ENCODE results near the gene ERGIC1.

Gene ERGIC1

DNA sequence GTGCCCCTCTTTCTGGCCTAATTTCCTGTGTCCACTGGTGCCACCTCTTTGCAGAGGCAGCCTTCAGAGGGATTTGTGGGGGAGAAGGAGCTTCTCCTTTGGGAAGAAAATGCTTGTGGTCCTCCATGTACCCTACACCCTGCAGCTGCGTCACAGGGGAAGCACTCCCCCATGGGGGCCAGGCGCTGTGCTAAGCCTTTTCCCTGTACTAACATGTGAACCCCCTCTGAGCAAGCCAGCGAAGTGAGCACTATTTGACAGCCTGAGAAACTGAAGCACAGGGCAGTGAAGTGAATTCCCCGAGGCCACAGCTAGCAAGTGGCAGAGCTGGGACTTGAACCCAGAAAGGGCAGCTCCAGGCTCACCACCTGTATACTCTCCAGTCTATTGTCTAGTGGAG, 32.3 kb downstream of the ERGIC1 start:
- H3K36me3 Mint-ChIP-seq: peaks cover 2% of the 10 kb centered on the region
- DNase-seq: no peak
- no peaks in the 10 kb centered on the region for H3K9me3 Mint-ChIP-seq
- H3K4me1 Mint-ChIP-seq: peaks cover 15% of the 10 kb centered on the region
- CTCF ChIA-PET: no interaction called here
- H3K4me3 Mint-ChIP-seq: no peak overlapping the region
- H3K27me3 Mint-ChIP-seq: no peaks in the 10 kb centered on the region
- no peak overlapping the region for H3K27ac Mint-ChIP-seq

DNA sequence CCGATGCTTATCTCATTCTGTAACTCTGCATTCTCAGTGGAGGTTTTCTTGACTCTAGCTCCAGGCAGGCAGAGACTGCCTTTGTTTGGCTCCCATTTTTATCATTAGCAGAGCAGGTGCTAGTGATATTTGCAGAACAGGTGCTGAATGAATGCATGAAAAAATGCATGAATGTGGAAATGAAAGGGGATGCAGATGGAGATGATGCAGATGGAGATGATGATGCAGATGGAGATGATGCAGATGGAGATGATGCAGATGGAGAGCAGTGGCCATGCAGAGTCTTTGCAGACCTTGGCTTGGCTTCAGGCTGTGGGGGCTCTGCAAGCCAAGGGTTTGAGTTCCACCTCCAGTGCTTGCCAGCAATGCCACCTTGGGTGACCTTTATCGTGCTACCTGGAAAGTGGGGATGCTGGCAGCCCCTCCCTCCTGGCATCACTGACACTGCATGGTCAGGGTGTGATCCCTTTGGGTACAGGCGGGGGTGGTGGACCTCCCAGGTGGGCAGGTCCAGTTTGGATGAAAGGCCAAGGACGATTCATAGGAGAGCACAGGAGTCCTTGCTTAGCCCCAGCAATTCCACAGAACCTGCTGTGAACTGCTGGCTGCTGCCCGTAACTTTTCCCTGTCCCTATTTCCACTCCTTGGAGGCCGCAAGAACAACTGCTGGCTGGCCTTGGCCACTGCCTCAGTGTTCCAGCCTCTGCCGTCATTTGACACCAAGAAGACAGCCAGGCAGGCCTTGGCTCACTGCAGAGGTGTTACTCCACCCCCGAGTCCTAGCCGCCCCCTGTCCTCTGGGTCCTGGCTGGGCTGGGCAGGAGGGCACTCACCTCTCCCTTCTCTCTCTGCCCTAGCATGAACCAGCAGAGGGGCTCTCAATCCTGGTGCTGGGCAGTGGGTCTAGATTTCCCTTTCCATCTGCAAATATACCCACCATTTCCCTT, 33.0 kb downstream of the ERGIC1 start:
- no peak overlapping the region for H3K27ac Mint-ChIP-seq
- H3K4me3 Mint-ChIP-seq: no peak overlapping the region
- peaks cover 12% of the 10 kb centered on the region for H3K4me1 Mint-ChIP-seq
- CTCF ChIA-PET: interaction anchor here (1.2 kb wide), 2 partner anchors 30 to 152 kb away, joined by 4 read pairs; no protein-coding TSS in a partner anchor
- DNase-seq: no peak
- peaks cover 2% of the 10 kb centered on the region for H3K36me3 Mint-ChIP-seq
- H3K27me3 Mint-ChIP-seq: no peaks in the 10 kb centered on the region
- no peaks in the 10 kb centered on the region for H3K9me3 Mint-ChIP-seq

DNA sequence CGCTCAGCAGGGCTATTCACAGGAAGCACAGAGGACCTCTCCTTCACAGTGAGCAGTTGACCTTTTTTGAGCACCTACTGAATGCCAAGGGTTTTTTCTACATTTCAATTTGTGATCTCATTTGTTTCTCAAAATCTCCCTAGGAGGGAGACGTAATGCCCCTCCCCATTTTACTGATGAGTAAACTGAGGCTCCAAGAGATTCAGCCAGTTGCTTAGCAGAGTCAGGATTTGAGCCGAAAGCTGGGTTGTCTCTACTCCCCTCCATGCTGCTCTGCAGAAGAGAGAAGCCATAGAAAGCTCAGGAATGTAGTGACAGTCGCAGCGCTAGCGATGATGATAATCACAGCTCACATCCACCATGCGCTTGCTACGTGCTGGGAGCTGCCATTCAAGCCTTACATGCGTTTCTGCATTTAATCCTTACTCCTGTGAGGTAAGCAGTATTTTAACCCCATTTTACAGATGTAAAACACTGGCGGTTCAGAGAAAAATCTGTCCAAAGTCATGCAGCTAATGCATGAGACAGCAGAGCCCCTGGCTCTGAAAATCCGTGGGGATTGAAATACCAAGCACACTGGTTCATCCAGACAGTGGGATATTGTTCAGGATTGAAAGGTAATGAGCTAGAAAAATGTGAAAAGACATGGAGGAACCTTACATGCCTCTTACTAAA, 33.8 kb downstream of the ERGIC1 start:
- H3K4me3 Mint-ChIP-seq: no peak overlapping the region
- H3K9me3 Mint-ChIP-seq: no peaks in the 10 kb centered on the region
- peaks cover 8% of the 10 kb centered on the region for H3K4me1 Mint-ChIP-seq
- H3K27ac Mint-ChIP-seq: no peak overlapping the region
- H3K27me3 Mint-ChIP-seq: no peaks in the 10 kb centered on the region
- peaks cover 2% of the 10 kb centered on the region for H3K36me3 Mint-ChIP-seq
- DNase-seq: no peak
- CTCF ChIA-PET: interaction anchor here (0.7 to 1.2 kb wide), 3 partner anchors 9 to 153 kb away, joined by 3 to 4 read pairs (median 4); no protein-coding TSS in a partner anchor

GRCh38 chr5:172868436-172868923, 34.4 kb downstream of the ERGIC1 start:
- Mint-ChIP-seq H3K4me1 (peaks cover 8% of the 10 kb centered on the region), H3K36me3 (peaks cover 2% of the 10 kb centered on the region), H3K27ac (no peak overlapping the region), H3K4me3 (no peak overlapping the region), H3K27me3 (no peaks in the 10 kb centered on the region), H3K9me3 (no peaks in the 10 kb centered on the region)
- CTCF ChIA-PET: interaction anchor here (0.7 to 1.2 kb wide), 3 partner anchors 10 to 154 kb away, joined by 3 to 4 read pairs (median 4); no protein-coding TSS in a partner anchor
- no peak for DNase-seq

GRCh38 chr5:172868924-172869591, 35.0 kb downstream of the ERGIC1 start:
- CTCF ChIA-PET: no interaction called here
- Mint-ChIP-seq H3K27me3 (no peaks in the 10 kb centered on the region), H3K27ac (no peak overlapping the region), H3K4me3 (no peak overlapping the region), H3K9me3 (no peaks in the 10 kb centered on the region), H3K36me3 (peaks cover 2% of the 10 kb centered on the region), H3K4me1 (peaks cover 8% of the 10 kb centered on the region)
- DNase-seq: no peak

DNA sequence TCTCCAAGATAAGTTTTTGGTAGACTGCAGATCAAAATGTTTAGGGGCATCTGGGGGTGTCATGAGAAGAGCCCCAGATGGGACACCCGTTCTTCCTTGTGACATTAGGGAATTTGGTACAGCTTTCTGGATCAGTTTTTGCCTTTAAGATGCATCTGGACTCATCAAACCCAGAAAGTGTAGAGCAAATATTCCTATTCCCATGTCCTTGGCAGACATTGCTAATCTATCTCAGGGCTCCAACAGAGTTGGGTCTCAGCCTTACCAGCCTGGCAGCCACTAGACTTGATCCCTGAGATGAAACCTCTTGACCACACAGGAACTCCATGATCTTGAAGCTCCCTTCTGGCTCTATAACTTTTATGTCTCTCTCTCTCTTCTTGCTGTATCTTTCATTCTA, 35.6 kb downstream of the ERGIC1 start:
- H3K4me1 Mint-ChIP-seq: peaks cover 8% of the 10 kb centered on the region
- H3K27me3 Mint-ChIP-seq: no peaks in the 10 kb centered on the region
- no peak overlapping the region for H3K27ac Mint-ChIP-seq
- no peaks in the 10 kb centered on the region for H3K9me3 Mint-ChIP-seq
- DNase-seq: no peak
- peaks cover 2% of the 10 kb centered on the region for H3K36me3 Mint-ChIP-seq
- H3K4me3 Mint-ChIP-seq: no peak overlapping the region
- CTCF ChIA-PET: no interaction called here

- Mint-ChIP-seq H3K36me3 (peaks cover 2% of the 10 kb centered on the region), H3K27ac (no peak overlapping the region)
Measured at GRCh38 chr5:172870291-172870714, 36.3 kb downstream of the ERGIC1 start.

GRCh38 chr5:172870715-172871461, 36.8 kb downstream of the ERGIC1 start:
- DNase-seq: no peak
- Mint-ChIP-seq H3K9me3 (no peaks in the 10 kb centered on the region), H3K36me3 (peaks cover 2% of the 10 kb centered on the region), H3K27ac (no peak overlapping the region), H3K4me3 (no peak overlapping the region), H3K4me1 (peaks cover 15% of the 10 kb centered on the region), H3K27me3 (no peaks in the 10 kb centered on the region)
- CTCF ChIA-PET: interaction anchor here (0.6 to 1.2 kb wide), 2 partner anchors 156 to 615 kb away, joined by 3 read pairs; no protein-coding TSS in a partner anchor

More at GRCh38 chr5:172870291-172870714, 36.3 kb downstream of the ERGIC1 start:
- Mint-ChIP-seq H3K4me1 (peaks cover 12% of the 10 kb centered on the region), H3K27me3 (no peaks in the 10 kb centered on the region), H3K9me3 (no peaks in the 10 kb centered on the region), H3K4me3 (no peak overlapping the region)
- CTCF ChIA-PET: no interaction called here
- DNase-seq: no peak

DNA sequence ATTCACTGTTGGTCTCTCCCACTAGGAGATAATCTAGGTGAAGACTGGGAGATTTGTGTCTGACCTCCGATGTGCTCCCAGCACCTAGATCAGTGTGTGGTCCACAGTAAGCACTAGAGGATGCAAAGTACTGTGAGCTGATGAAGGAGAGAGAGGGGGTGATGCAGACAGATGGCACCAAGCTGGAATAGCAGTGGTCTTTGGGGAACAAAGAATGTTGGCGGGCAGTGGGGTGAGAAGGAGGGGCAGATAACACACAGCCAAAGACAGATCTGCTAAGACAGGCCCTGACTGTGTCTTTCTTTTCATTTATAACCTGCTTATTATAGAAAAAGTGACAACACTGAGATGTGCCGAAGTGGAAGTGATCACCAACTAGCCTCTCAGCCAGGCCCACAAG, 37.5 kb downstream of the ERGIC1 start:
- Mint-ChIP-seq H3K27ac (no peak overlapping the region), H3K4me1 (peaks cover 15% of the 10 kb centered on the region), H3K36me3 (peaks cover 2% of the 10 kb centered on the region), H3K9me3 (no peaks in the 10 kb centered on the region), H3K4me3 (no peak overlapping the region), H3K27me3 (no peaks in the 10 kb centered on the region)
- CTCF ChIA-PET: interaction anchor here (0.6 to 1.2 kb wide), 2 partner anchors 157 to 615 kb away, joined by 3 read pairs; no protein-coding TSS in a partner anchor
- DNase-seq: no peak

DNA sequence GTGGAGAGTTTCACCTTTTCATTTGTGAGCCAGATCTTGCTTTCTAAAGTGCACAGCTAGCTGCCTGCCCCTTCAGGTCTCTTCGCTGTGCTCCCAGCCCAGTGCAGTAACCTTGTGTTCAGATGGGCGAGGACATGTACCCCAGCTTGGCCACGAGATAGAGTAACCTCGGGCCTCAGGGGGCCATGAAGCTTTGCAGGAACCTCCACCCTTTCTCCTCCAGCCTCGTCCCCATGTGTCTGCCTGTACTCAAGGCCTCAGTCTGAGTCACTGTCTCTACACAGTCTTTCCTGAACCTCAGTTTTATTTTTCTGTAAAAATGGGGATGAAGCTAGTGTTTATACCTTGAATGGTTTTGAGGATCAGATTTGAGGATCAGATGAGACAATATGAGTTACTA, 37.9 kb downstream of the ERGIC1 start:
- CTCF ChIA-PET: interaction anchor here (1.2 kb wide), 1 partner anchor 157 kb away, joined by 3 read pairs; no protein-coding TSS in a partner anchor
- no peak overlapping the region for H3K27ac Mint-ChIP-seq

GRCh38 chr5:172872997-172873491, 39.0 kb downstream of the ERGIC1 start:
- H3K27me3 Mint-ChIP-seq: no peaks in the 10 kb centered on the region
- DNase-seq: no peak
- no peak overlapping the region for H3K4me3 Mint-ChIP-seq
- CTCF ChIA-PET: no interaction called here
- peaks cover 15% of the 10 kb centered on the region for H3K4me1 Mint-ChIP-seq
- H3K27ac Mint-ChIP-seq: no peak overlapping the region
- peaks cover 2% of the 10 kb centered on the region for H3K36me3 Mint-ChIP-seq
- no peaks in the 10 kb centered on the region for H3K9me3 Mint-ChIP-seq

More for the DNA sequence above, 37.9 kb downstream of the ERGIC1 start:
- no peaks in the 10 kb centered on the region for H3K9me3 Mint-ChIP-seq
- H3K4me3 Mint-ChIP-seq: no peak overlapping the region
- H3K27me3 Mint-ChIP-seq: no peaks in the 10 kb centered on the region
- H3K36me3 Mint-ChIP-seq: peaks cover 2% of the 10 kb centered on the region
- H3K4me1 Mint-ChIP-seq: peaks cover 15% of the 10 kb centered on the region
- no peak for DNase-seq

DNA sequence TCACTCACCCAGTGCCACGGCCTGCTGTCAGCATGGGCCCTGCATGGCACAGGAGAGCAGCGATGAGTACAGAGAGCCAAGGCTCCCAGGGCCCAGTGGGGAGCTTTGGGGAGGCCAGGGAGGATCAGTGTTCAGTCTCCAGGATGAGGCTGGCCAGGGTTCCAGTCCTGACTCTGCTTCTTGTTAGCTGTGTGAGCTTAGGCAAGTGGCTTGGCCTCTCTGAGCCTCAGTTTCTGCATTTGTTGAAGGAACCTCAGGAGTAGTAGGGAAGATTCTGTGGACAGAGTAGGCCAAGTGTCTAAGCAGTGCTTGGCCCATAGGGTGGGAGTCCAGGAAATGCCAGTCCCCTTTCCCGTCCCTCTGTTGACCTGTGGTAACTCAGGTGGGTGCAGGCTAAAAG, 39.5 kb downstream of the ERGIC1 start:
- Mint-ChIP-seq H3K4me3 (no peak overlapping the region), H3K4me1 (peaks cover 11% of the 10 kb centered on the region), H3K27ac (no peak overlapping the region), H3K9me3 (no peaks in the 10 kb centered on the region), H3K36me3 (peaks cover under 1% of the 10 kb centered on the region), H3K27me3 (no peaks in the 10 kb centered on the region)
- no peak for DNase-seq
- CTCF ChIA-PET: no interaction called here
